Measurements from ENCODE around the gene CCSAP. TPM values are rescaled to one million over a fixed set of nuclear protein-coding genes. Genes with fewer than 3 reads are reported as not detected.

CCSAP gene
- total and polyA plus RNA-seq, 2 donors (not counting 1 experiment from before 2014, with no cell fraction given) = 4.4 to 6.9 TPM

DNA sequence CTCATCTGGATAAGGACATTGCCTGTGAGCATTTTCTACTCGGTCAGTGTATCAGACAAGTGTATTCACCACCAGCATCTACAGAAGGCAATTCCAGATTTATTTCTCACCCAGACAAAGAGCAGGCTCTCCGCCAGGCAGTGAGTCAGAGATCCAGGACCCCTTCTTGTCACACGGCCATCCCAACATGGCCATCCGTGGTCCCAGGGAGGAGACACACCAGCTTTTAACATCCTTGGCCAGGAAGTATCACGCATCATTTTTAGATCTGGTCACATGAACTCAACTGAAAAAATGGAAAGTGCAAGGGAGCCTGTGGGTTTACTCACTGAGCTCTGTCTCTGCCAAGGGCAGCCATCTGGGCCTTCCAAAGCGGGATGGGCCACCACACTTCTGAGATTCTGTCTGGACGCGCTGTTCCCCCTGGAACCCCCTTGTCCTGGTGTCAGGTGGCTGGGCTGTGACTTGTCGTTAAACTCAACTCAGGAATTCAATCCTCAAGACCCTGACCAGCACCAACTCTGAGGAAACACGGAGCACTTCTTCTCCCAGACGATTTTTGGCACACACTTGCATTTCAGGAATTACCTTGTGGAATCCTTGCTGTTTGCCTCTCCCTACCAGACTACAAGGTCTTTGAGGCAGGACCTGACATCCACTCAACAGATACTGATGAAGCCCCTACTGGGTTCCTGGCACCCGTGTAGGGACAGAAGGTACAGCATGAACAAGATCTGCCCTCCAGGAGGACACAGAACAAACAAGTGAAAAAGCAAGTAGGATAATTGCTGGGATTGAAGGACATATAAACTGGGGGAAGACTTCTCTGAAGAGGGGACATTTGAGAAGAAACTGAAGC lies 21.6 kb upstream of the CCSAP start:
- Histone ChIP-seq H3K9me3 (ENCODE audit: control insufficient read depth, insufficient read depth, low read depth, low read length) (no peaks in the 10 kb centered on the region), H4K20me1 (ENCODE audit: control insufficient read depth, extremely low read depth, insufficient read depth, low read length) (no peaks in the 10 kb centered on the region), H3K9ac (ENCODE audit: insufficient read depth, low read length) (no peak overlapping the region), H2AFZ (ENCODE audit: low read length) (no peak overlapping the region), H3K27me3 (ENCODE audit: control insufficient read depth, insufficient read depth, low read length) (no peaks in the 10 kb centered on the region), H3K4me2 (ENCODE audit: extremely low read depth, insufficient read depth, low read length) (no peak overlapping the region), H3K79me2 (ENCODE audit: control insufficient read depth, insufficient read depth, low read length) (no peaks in the 10 kb centered on the region), H3K4me3 (replicated peaks in 1 of 4; ENCODE audit: control extremely low read depth in 1 of 4, insufficient read depth in 1 of 4, low read depth in 3 of 4, low read length in 4 of 4) (no peak overlapping the region), H3K36me3 (ENCODE audit: control insufficient read depth, insufficient read depth, low read length) (no peaks in the 10 kb centered on the region), H3K4me1 (ENCODE audit: control insufficient read depth, extremely low read depth, insufficient read depth, low read length) (no peaks in the 10 kb centered on the region), H3K27ac (ENCODE audit: insufficient read depth, low read length) (no peak overlapping the region)
- no peak for TF ChIP-seq EZH2 (IDR thresholded peaks at IDR 0.05; ENCODE audit: low read length, missing control alignments)
- TF ChIP-seq, protein P1, sequence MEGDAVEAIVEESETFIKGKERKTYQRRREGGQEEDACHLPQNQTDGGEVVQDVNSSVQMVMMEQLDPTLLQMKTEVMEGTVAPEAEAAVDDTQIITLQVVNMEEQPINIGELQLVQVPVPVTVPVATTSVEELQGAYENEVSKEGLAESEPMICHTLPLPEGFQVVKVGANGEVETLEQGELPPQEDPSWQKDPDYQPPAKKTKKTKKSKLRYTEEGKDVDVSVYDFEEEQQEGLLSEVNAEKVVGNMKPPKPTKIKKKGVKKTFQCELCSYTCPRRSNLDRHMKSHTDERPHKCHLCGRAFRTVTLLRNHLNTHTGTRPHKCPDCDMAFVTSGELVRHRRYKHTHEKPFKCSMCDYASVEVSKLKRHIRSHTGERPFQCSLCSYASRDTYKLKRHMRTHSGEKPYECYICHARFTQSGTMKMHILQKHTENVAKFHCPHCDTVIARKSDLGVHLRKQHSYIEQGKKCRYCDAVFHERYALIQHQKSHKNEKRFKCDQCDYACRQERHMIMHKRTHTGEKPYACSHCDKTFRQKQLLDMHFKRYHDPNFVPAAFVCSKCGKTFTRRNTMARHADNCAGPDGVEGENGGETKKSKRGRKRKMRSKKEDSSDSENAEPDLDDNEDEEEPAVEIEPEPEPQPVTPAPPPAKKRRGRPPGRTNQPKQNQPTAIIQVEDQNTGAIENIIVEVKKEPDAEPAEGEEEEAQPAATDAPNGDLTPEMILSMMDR (conservative IDR thresholded peaks at IDR 0.05 in 1 of 2, IDR thresholded peaks at IDR 0.05 in 1 of 2; ENCODE audit: low read depth in 1 of 2, low read length in 2 of 2) = no peak
- DNase-seq (ENCODE audit: low read depth in 2 of 2) = peak in 1 of 2 donors; percentile 4

DNA sequence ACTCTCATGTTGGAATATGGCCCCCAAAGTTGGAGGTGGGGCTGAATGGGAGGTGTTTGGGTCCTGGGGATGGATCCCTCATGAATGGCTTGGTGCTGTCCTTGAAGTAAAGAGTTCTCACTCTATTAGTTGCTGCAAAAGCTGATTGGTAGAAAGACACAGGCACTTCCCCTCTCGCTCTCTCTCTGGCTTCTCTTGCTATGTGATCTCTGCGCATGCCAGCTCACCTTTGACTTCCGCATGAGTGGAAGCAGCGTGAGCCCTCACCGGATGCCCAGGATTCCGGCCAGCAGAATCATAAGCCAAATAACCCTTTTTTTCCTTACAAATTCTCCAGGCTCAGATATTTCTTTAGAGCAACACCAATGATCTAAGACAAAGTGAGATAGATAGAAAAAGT lies 20.9 kb upstream of the CCSAP start:
- Histone ChIP-seq H3K4me1 (ENCODE audit: control insufficient read depth, extremely low read depth, insufficient read depth, low read length) (no peaks in the 10 kb centered on the region), H2AFZ (ENCODE audit: low read length) (no peak overlapping the region), H3K36me3 (ENCODE audit: control insufficient read depth, insufficient read depth, low read length) (no peaks in the 10 kb centered on the region), H3K4me3 (replicated peaks in 1 of 4; ENCODE audit: control extremely low read depth in 1 of 4, insufficient read depth in 1 of 4, low read depth in 3 of 4, low read length in 4 of 4) (no peak overlapping the region), H3K27me3 (ENCODE audit: control insufficient read depth, insufficient read depth, low read length) (no peaks in the 10 kb centered on the region), H4K20me1 (ENCODE audit: control insufficient read depth, extremely low read depth, insufficient read depth, low read length) (no peaks in the 10 kb centered on the region), H3K27ac (ENCODE audit: insufficient read depth, low read length) (no peak overlapping the region), H3K4me2 (ENCODE audit: extremely low read depth, insufficient read depth, low read length) (no peak overlapping the region), H3K9ac (ENCODE audit: insufficient read depth, low read length) (no peak overlapping the region), H3K9me3 (ENCODE audit: control insufficient read depth, insufficient read depth, low read depth, low read length) (no peaks in the 10 kb centered on the region), H3K79me2 (ENCODE audit: control insufficient read depth, insufficient read depth, low read length) (no peaks in the 10 kb centered on the region)
- DNase-seq (ENCODE audit: low read depth in 2 of 2) = peak in 1 of 2 donors; percentile 19
- no peak for TF ChIP-seq EZH2 (IDR thresholded peaks at IDR 0.05; ENCODE audit: low read length, missing control alignments)
- TF ChIP-seq, protein P1 (conservative IDR thresholded peaks at IDR 0.05 in 1 of 2, IDR thresholded peaks at IDR 0.05 in 1 of 2; ENCODE audit: low read depth in 1 of 2, low read length in 2 of 2) = no peak

DNA sequence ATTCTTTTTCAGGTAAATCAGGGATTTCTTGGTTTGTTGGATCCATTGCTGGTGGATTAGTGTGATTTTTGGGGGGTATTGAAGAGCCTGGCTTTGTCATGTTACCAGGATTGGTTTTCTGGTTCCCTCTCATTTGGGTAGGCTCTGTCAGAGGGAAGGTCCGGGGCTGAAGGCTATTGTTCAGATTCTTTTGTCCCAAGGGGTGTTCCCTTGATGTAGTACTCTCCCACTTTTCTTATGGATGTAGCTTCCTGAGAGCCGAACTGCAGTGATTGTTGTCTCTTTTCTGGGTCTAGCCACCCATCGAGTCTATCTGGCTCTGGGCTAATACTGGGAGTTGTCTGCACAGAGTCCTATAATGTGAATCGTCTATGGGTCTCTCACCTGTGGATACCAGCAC lies 17.6 kb upstream of the CCSAP start:
- TF ChIP-seq, protein P1 (conservative IDR thresholded peaks at IDR 0.05 in 1 of 2, IDR thresholded peaks at IDR 0.05 in 1 of 2; ENCODE audit: low read depth in 1 of 2, low read length in 2 of 2) = no peak
- TF ChIP-seq EZH2 (IDR thresholded peaks at IDR 0.05; ENCODE audit: low read length, missing control alignments) = no peak
- no peak for DNase-seq (ENCODE audit: low read depth in 2 of 2)
- H3K9me3 ChIP-seq (ENCODE audit: control insufficient read depth, insufficient read depth, low read depth, low read length) = no peaks in the 10 kb centered on the region
- no peak overlapping the region for H3K4me3 ChIP-seq (replicated peaks in 1 of 4; ENCODE audit: control extremely low read depth in 1 of 4, insufficient read depth in 1 of 4, low read depth in 3 of 4, low read length in 4 of 4)
- no peak overlapping the region for H3K9ac ChIP-seq (ENCODE audit: insufficient read depth, low read length)
- no peak overlapping the region for H2AFZ ChIP-seq (ENCODE audit: low read length)
- no peaks in the 10 kb centered on the region for H3K27me3 ChIP-seq (ENCODE audit: control insufficient read depth, insufficient read depth, low read length)
- no peak overlapping the region for H3K27ac ChIP-seq (ENCODE audit: insufficient read depth, low read length)
- H3K4me1 ChIP-seq (ENCODE audit: control insufficient read depth, extremely low read depth, insufficient read depth, low read length) = no peaks in the 10 kb centered on the region
- H3K36me3 ChIP-seq (ENCODE audit: control insufficient read depth, insufficient read depth, low read length) = no peaks in the 10 kb centered on the region
- no peak overlapping the region for H3K4me2 ChIP-seq (ENCODE audit: extremely low read depth, insufficient read depth, low read length)
- no peaks in the 10 kb centered on the region for H3K79me2 ChIP-seq (ENCODE audit: control insufficient read depth, insufficient read depth, low read length)
- H4K20me1 ChIP-seq (ENCODE audit: control insufficient read depth, extremely low read depth, insufficient read depth, low read length) = no peaks in the 10 kb centered on the region

All from fibroblast of lung (primary cell).